ENCODE results near the gene MAK.
A peak's percentile ranks its signal among the peaks of the same experiment; 100 is the strongest.
"Not testable (repeated sequence)": the region's sequence is repeated elsewhere in the genome, so short reads cannot be mapped to it uniquely, and the experiment has no call there.

MAK gene
- total RNA-seq: 0.27 to 2.1 (median 1.7) reads per million in 4 donors

GRCh38 chr6:10837995-10838793, at the start of gene MAK:
Gene MAK (minus strand): TSS chr6:10838539. CDS start chr6:10830648, 7,891 bp downstream.
- peak; percentile 72 to 90 (median 81) for DNase-seq

- DNase-seq: peak in 1 of 5 donors; percentile 47
These were observed 48.6 kb upstream of the MAK start, which contains the start of gene SYCP2L for GRCh38 chr6:10886691-10887502. Gene SYCP2L (plus strand): TSS chr6:10887052. CDS start chr6:10887127, 75 bp downstream.

GRCh38 chr6:10886365-10886690, 48.0 kb upstream of the MAK start:
- not testable (repeated sequence) for DNase-seq

- DNase-seq: no peak
These were observed 46.1 kb upstream of the MAK start for GRCh38 chr6:10884245-10884972.

GRCh38 chr6:10883312-10884244, 45.2 kb upstream of the MAK start:
- DNase-seq: no peak

- DNase-seq: no peak
These were observed 44.4 kb upstream of the MAK start for GRCh38 chr6:10882657-10883171.

GRCh38 chr6:10882253-10882630, 43.9 kb upstream of the MAK start:
- not testable (repeated sequence) for DNase-seq

GRCh38 chr6:10880366-10880765, 42.0 kb upstream of the MAK start:
- DNase-seq: no peak

- no peak for DNase-seq
These were observed 39.5 kb upstream of the MAK start for GRCh38 chr6:10877871-10878270.

GRCh38 chr6:10877012-10877411, 38.7 kb upstream of the MAK start:
- no peak for DNase-seq

GRCh38 chr6:10875026-10875425, 36.7 kb upstream of the MAK start:
- DNase-seq: no peak

- DNase-seq: no peak
These were observed 35.9 kb upstream of the MAK start for GRCh38 chr6:10874207-10874606.

- DNase-seq: no peak
These were observed 35.0 kb upstream of the MAK start for GRCh38 chr6:10873374-10873773.

- DNase-seq: no peak
These were observed 29.6 kb upstream of the MAK start for GRCh38 chr6:10867952-10868351.

GRCh38 chr6:10866709-10867108, 28.4 kb upstream of the MAK start:
- DNase-seq: not testable (repeated sequence)

GRCh38 chr6:10863031-10863430, 24.7 kb upstream of the MAK start:
- DNase-seq: not testable (repeated sequence)

- no peak for DNase-seq
These were observed 24.0 kb upstream of the MAK start for GRCh38 chr6:10862361-10862760.

- no peak for DNase-seq
These were observed 22.7 kb upstream of the MAK start for GRCh38 chr6:10861086-10861485.

- no peak for DNase-seq
These were observed 18.9 kb upstream of the MAK start for GRCh38 chr6:10857259-10857658.

- no peak for DNase-seq
These were observed 16.7 kb upstream of the MAK start for GRCh38 chr6:10854922-10855632.

GRCh38 chr6:10853849-10854300, 15.5 kb upstream of the MAK start:
- DNase-seq: not testable (repeated sequence)

All from T-helper 1 cell (primary cell).